Neural cell (in vitro differentiated cells): Measurements from ENCODE around the gene OR4F15. TPM values are rescaled to one million over a fixed set of nuclear protein-coding genes. Genes with fewer than 3 reads are reported as not detected.

Source experiments
- H2AFZ ChIP-seq: fragments of 200-600, 300-800 bp; sonication (generic), shearing (Covaris generic); 2 replicates; pipeline ENCODE4 v1.6.0; 2014; ENCODE audit warnings: low read depth, mild to moderate bottlenecking, antibody characterized with exemption, low read length, moderate library complexity
- H3F3A ChIP-seq: fragments of 200-600 bp; shearing (Covaris generic); 2 replicates; pipeline ENCODE4 v1.6.1; 2016; ENCODE audit warnings: mild to moderate bottlenecking, moderate library complexity, mixed read lengths, antibody characterized with exemption, low read length; ENCODE audit not compliant: insufficient read depth, poor library complexity, severe bottlenecking
- H3K27ac ChIP-seq: fragments of 200-600, 300-800 bp; sonication (generic), shearing (Covaris generic); 2 replicates; pipeline ENCODE4 v1.5.1; 2014; ENCODE audit warnings: mild to moderate bottlenecking, low read length, moderate library complexity
- H3K27me3 ChIP-seq: fragments of 300-800, 200-600 bp; sonication (generic), shearing (Covaris generic); 2 replicates; pipeline ENCODE4 v1.6.0; 2014; ENCODE audit warnings: mild to moderate bottlenecking, low read depth, low read length, moderate library complexity; ENCODE audit not compliant: insufficient read depth
- H3K36me3 ChIP-seq: fragments of 300-800, 200-600 bp; sonication (generic), shearing (Covaris generic); 2 replicates; pipeline ENCODE4 v1.5.1; 2014; ENCODE audit warnings: mild to moderate bottlenecking, antibody characterized with exemption, low read length, moderate library complexity; ENCODE audit not compliant: insufficient read depth
- H3K4me2 ChIP-seq: fragments of 300-800, 200-600 bp; sonication (generic), shearing (Covaris generic); 2 replicates; pipeline ENCODE4 v1.6.0; 2014; ENCODE audit warnings: mild to moderate bottlenecking, low read length
- H3K4me3 ChIP-seq: fragments of 300-800, 200-600 bp; sonication (generic), shearing (Covaris generic); 2 replicates; pipeline ENCODE4 v1.5.1; 2014; ENCODE audit warnings: mild to moderate bottlenecking, low read length, moderate library complexity
- H3K79me2 ChIP-seq: fragments of 200-600 bp; shearing (Covaris generic); replicated peaks from 2 replicates; pipeline ENCODE4 v1.6.0; 2014; ENCODE audit warnings: mild to moderate bottlenecking, low read length, moderate library complexity; ENCODE audit not compliant: insufficient read depth
- H3K9ac ChIP-seq: fragments of 300-800, 200-600 bp; sonication (generic), shearing (Covaris generic); 2 replicates; pipeline ENCODE4 v1.6.1; 2016; ENCODE audit warnings: mild to moderate bottlenecking, low read length, mixed read lengths
- H3K9me2 ChIP-seq: fragments of 200-600 bp; shearing (Covaris generic); 2 replicates; pipeline ENCODE4 v1.6.1; 2016; ENCODE audit warnings: mild to moderate bottlenecking, low read length, mixed read lengths; ENCODE audit not compliant: insufficient read depth
- H3K9me3 ChIP-seq: fragments of 200-600, 300-800 bp; sonication (generic), shearing (Covaris generic); 2 replicates; pipeline ENCODE4 v1.6.1; 2016; ENCODE audit warnings: mild to moderate bottlenecking, mixed run types, low read length, moderate library complexity, mixed read lengths
- H4K20me1 ChIP-seq: fragments of 200-600 bp; shearing (Covaris generic); 2 replicates; pipeline ENCODE4 v1.6.1; 2016; ENCODE audit warnings: mild to moderate bottlenecking, mixed run types; ENCODE audit not compliant: insufficient read depth
- CTCF ChIP-seq: fragments of 450-650 bp; IDR thresholded peaks from 2 replicates; pipeline ENCODE4 v1.5.1; 2014; ENCODE audit warnings: antibody characterized with exemption, mild to moderate bottlenecking, moderate library complexity; ENCODE audit not compliant: poor library complexity, severe bottlenecking
- EP300 ChIP-seq: fragments of 450-650 bp; conservative IDR thresholded peaks from 2 replicates; pipeline ENCODE4 v1.6.1; 2014; ENCODE audit warnings: antibody characterized with exemption, mild to moderate bottlenecking, moderate library complexity; ENCODE audit not compliant: poor library complexity, severe bottlenecking
- EZH2 ChIP-seq: fragments of 200-600, 300-800 bp; shearing (Covaris generic), sonication (generic); IDR thresholded peaks from 2 replicates; pipeline ENCODE4 v1.6.1; 2014; ENCODE audit warnings: antibody characterized with exemption, low read length, borderline replicate concordance, mild to moderate bottlenecking; ENCODE audit not compliant: insufficient read depth, poor library complexity, severe bottlenecking
- MXI1 ChIP-seq: fragments of 450-650 bp; conservative IDR thresholded peaks from 2 replicates; pipeline ENCODE4 v1.6.1; 2014; ENCODE audit warnings: antibody characterized with exemption, mild to moderate bottlenecking; ENCODE audit not compliant: poor library complexity, severe bottlenecking
- POLR2AphosphoS5 ChIP-seq: IDR thresholded peaks from 2 replicates; pipeline ENCODE4 v1.6.1; 2012
- RAD21 ChIP-seq: fragments of 450-650 bp; conservative IDR thresholded peaks from 2 replicates; pipeline ENCODE4 v1.6.1; 2014; ENCODE audit warnings: antibody characterized with exemption, mild to moderate bottlenecking, moderate library complexity
- REST ChIP-seq: IDR thresholded peaks from 2 replicates; pipeline ENCODE4 v1.6.1; 2012; ENCODE audit warnings: borderline replicate concordance
- SMC3 ChIP-seq: fragments of 450-650 bp; conservative IDR thresholded peaks from 2 replicates; pipeline ENCODE4 v1.6.1; 2014; ENCODE audit warnings: antibody characterized with exemption, mild to moderate bottlenecking, moderate library complexity; ENCODE audit not compliant: poor library complexity
- TAF1 ChIP-seq: IDR thresholded peaks from 2 replicates; pipeline ENCODE4 v1.6.1; 2012; ENCODE audit warnings: low read depth
- polyA plus RNA-seq: library from polyadenylated mRNA; depleted of rRNA; stranded (reverse); fragments of >200 nt; gene quantifications from 2 replicates; pipeline ENCODE4 v1.2.3, GENCODE V29; 2014

Gene OR4F15
- polyA plus RNA-seq, 1 donor from 2014 or later = not detected

DNA sequence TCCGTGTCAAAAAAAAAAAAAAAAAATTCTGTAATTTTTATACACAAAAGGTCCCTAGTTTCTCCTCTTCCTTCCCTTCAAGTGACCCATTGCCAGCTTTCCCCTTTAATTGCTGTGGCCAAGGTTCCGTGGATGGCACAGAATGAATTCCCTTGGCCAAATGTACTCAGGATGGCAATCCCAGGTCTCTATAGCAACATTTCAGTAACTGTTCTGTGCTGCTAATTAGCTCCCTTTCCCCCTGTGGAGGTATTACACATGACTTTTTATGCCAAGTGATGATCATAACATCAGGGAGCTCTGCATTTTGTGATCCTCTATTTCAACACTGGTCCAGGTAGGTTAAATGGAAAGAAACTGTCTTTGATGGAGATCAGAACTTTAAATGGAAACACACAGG is 8.8 kb upstream of the OR4F15 start, which contains the start of gene OR4F6:
TSS of gene OR4F6 (plus strand) at position 301 of the 400 bp plus-strand sequence. CDS start 2,211 bp downstream, outside the sequence.
- H3K9ac ChIP-seq = no peak within 1 kb of the TSS
- no peaks in the 10 kb centered on the region for H3K36me3 ChIP-seq
- TF ChIP-seq SMC3 = no peak
- no peak for TF ChIP-seq TAF1
- no peak for TF ChIP-seq POLR2AphosphoS5
- no peak for TF ChIP-seq EP300
- no peak for TF ChIP-seq CTCF
- no peak for TF ChIP-seq MXI1
- no peak for TF ChIP-seq RAD21
- TF ChIP-seq REST = no peak
- TF ChIP-seq EZH2 = no peak
- H3K27ac ChIP-seq = no peak within 1 kb of the TSS
- H3K79me2 ChIP-seq = no peaks in the 10 kb centered on the region
- H3F3A ChIP-seq = no peaks in the 10 kb centered on the region
- H3K27me3 ChIP-seq = no peaks in the 10 kb centered on the region
- no peaks in the 10 kb centered on the region for H3K9me3 ChIP-seq
- no peaks in the 10 kb centered on the region for H3K9me2 ChIP-seq
- no peaks in the 10 kb centered on the region for H4K20me1 ChIP-seq
- H2AFZ ChIP-seq = no peak within 1 kb of the TSS
- no peak within 1 kb of the TSS for H3K4me3 ChIP-seq
- H3K4me2 ChIP-seq = no peak within 1 kb of the TSS

DNA sequence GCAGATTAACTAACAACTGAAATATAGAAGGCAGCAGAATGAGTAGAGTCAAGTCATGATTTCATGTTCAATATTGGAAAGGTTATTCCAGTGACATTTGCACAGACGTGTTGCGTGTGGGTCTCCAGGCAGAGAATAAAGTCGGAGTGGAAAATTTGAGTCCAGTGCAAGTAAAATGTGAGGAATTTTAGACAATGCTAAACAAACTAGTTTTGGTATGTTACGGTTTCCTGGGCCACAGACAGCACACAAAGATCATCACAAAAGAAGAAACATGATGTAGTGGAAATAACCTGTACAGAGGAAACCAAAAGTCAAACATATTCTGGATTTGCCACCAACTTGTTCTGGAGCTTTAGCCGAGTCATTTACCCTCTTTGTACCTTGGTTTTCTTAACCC is 8.3 kb upstream of the OR4F15 start:
- TF ChIP-seq TAF1 (no peak), REST (no peak), EP300 (no peak), RAD21 (no peak), EZH2 (no peak), CTCF (no peak), MXI1 (no peak), POLR2AphosphoS5 (no peak), SMC3 (no peak)
- no peaks in the 10 kb centered on the region for H4K20me1 ChIP-seq
- H3K9ac ChIP-seq = no peak overlapping the region
- H2AFZ ChIP-seq = no peak overlapping the region
- H3K9me2 ChIP-seq = no peaks in the 10 kb centered on the region
- H3K36me3 ChIP-seq = no peaks in the 10 kb centered on the region
- no peaks in the 10 kb centered on the region for H3K27me3 ChIP-seq
- no peaks in the 10 kb centered on the region for H3K79me2 ChIP-seq
- no peak overlapping the region for H3K27ac ChIP-seq
- no peak overlapping the region for H3K4me3 ChIP-seq
- no peaks in the 10 kb centered on the region for H3K9me3 ChIP-seq
- no peaks in the 10 kb centered on the region for H3F3A ChIP-seq
- no peak overlapping the region for H3K4me2 ChIP-seq
